ENCODE data around the gene PPP1R14B. TPM values are rescaled to one million over a fixed set of nuclear protein-coding genes. Genes with fewer than 3 reads are reported as not detected.

Gene PPP1R14B
- total and polyA plus RNA-seq, 2 donors = 31.6 to 62.8 TPM

DNA sequence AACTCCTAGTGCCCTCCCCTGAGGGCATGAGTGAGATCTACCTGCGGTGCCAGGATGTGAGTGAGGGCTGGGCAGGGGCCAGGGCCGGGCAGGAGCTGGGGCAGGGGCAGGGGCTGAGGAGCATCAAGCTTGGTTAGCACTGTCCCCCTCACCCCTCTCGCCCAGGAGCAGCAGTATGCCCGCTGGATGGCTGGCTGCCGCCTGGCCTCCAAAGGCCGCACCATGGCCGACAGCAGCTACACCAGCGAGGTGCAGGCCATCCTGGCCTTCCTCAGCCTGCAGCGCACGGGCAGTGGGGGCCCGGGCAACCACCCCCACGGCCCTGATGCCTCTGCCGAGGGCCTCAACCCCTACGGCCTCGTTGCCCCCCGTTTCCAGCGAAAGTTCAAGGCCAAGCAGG lies 26.5 kb downstream of the PPP1R14B start:
- WGBS = 94% methylated on average over 17 of the region's 17 CpGs
- no peaks in the 10 kb centered on the region for H3K4me1 ChIP-seq (ENCODE audit: insufficient read depth)
- H3K36me3 ChIP-seq (ENCODE audit: insufficient read depth) = no peaks in the 10 kb centered on the region
- no peak overlapping the region for H3K27ac ChIP-seq (ENCODE audit: low read depth)
- DNase-seq (ENCODE audit: extremely low spot score) = no peak
- no peak overlapping the region for H3K4me3 ChIP-seq (ENCODE audit: low read depth, low read length)

DNA sequence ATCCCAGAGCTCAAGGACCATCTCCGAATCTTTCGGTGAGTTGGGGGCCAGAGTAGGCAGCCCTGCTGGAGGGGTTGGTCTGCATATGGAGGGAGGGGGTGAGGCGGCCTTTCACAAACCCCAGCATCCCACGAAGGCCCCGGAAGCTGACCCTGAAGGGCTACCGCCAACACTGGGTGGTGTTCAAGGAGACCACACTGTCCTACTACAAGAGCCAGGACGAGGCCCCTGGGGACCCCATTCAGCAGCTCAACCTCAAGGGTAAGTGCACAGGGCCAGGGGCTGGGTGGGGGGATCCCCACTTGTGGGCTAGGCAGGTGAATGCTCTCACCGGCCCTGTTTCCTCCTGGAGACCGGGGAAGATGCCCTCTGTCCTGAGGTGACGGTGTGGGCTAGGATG lies 27.0 kb downstream of the PPP1R14B start:
- Histone ChIP-seq H3K27ac (ENCODE audit: low read depth) (no peak overlapping the region), H3K36me3 (ENCODE audit: insufficient read depth) (no peaks in the 10 kb centered on the region), H3K4me1 (ENCODE audit: insufficient read depth) (no peaks in the 10 kb centered on the region), H3K4me3 (ENCODE audit: low read depth, low read length) (no peak overlapping the region)
- no peak for DNase-seq (ENCODE audit: extremely low spot score)
- 92% methylated on average over 10 of the region's 10 CpGs for WGBS

GRCh38 chr11:64219354-64219684 lies 27.4 kb downstream of the PPP1R14B start:
- Histone ChIP-seq H3K36me3 (ENCODE audit: insufficient read depth) (no peaks in the 10 kb centered on the region), H3K4me1 (ENCODE audit: insufficient read depth) (no peaks in the 10 kb centered on the region), H3K27ac (ENCODE audit: low read depth) (no peak overlapping the region), H3K4me3 (ENCODE audit: low read depth, low read length) (no peak overlapping the region)
- DNase-seq (ENCODE audit: extremely low spot score) = no peak
- WGBS = 90% methylated on average over 7 of the region's 7 CpGs

GRCh38 chr11:64218628-64219353 lies 28.0 kb downstream of the PPP1R14B start:
- no peaks in the 10 kb centered on the region for H3K36me3 ChIP-seq (ENCODE audit: insufficient read depth)
- H3K27ac ChIP-seq (ENCODE audit: low read depth) = no peak overlapping the region
- H3K4me3 ChIP-seq (ENCODE audit: low read depth, low read length) = no peak overlapping the region
- 64% methylated on average over 11 of the region's 11 CpGs for WGBS
- no peaks in the 10 kb centered on the region for H3K4me1 ChIP-seq (ENCODE audit: insufficient read depth)
- no peak for DNase-seq (ENCODE audit: extremely low spot score)

- Histone ChIP-seq H3K4me3 (ENCODE audit: low read depth, low read length) (no peak overlapping the region), H3K27ac (ENCODE audit: low read depth) (no peak overlapping the region), H3K36me3 (ENCODE audit: insufficient read depth) (no peaks in the 10 kb centered on the region), H3K4me1 (ENCODE audit: insufficient read depth) (no peaks in the 10 kb centered on the region)
- DNase-seq (ENCODE audit: extremely low spot score) = no peak
- 93% methylated on average over 6 of the region's 6 CpGs for WGBS
These were observed 29.9 kb downstream of the PPP1R14B start for GRCh38 chr11:64216879-64217278.

- no peak overlapping the region for H3K4me3 ChIP-seq (ENCODE audit: low read depth, low read length)
- no peak overlapping the region for H3K27ac ChIP-seq (ENCODE audit: low read depth)
- H3K36me3 ChIP-seq (ENCODE audit: insufficient read depth) = no peaks in the 10 kb centered on the region
- H3K4me1 ChIP-seq (ENCODE audit: insufficient read depth) = no peaks in the 10 kb centered on the region
- DNase-seq (ENCODE audit: extremely low spot score) = no peak
- WGBS = 85% methylated on average over 30 of the region's 30 CpGs
These were observed 35.4 kb downstream of the PPP1R14B start for GRCh38 chr11:64211181-64211872.

GRCh38 chr11:64210301-64211020 lies 36.3 kb downstream of the PPP1R14B start:
- no peak for DNase-seq (ENCODE audit: extremely low spot score)
- Histone ChIP-seq H3K4me1 (ENCODE audit: insufficient read depth) (no peaks in the 10 kb centered on the region), H3K27ac (ENCODE audit: low read depth) (no peak overlapping the region), H3K36me3 (ENCODE audit: insufficient read depth) (no peaks in the 10 kb centered on the region), H3K4me3 (ENCODE audit: low read depth, low read length) (no peak overlapping the region)
- WGBS = 94% methylated on average over 24 of the region's 24 CpGs

- no peak for DNase-seq (ENCODE audit: extremely low spot score)
- 87% methylated on average over 8 of the region's 8 CpGs for WGBS
- Histone ChIP-seq H3K27ac (ENCODE audit: low read depth) (no peak overlapping the region), H3K4me3 (ENCODE audit: low read depth, low read length) (no peak overlapping the region), H3K4me1 (ENCODE audit: insufficient read depth) (no peaks in the 10 kb centered on the region), H3K36me3 (ENCODE audit: insufficient read depth) (no peaks in the 10 kb centered on the region)
These were observed 37.2 kb downstream of the PPP1R14B start for GRCh38 chr11:64209563-64209843.

DNA sequence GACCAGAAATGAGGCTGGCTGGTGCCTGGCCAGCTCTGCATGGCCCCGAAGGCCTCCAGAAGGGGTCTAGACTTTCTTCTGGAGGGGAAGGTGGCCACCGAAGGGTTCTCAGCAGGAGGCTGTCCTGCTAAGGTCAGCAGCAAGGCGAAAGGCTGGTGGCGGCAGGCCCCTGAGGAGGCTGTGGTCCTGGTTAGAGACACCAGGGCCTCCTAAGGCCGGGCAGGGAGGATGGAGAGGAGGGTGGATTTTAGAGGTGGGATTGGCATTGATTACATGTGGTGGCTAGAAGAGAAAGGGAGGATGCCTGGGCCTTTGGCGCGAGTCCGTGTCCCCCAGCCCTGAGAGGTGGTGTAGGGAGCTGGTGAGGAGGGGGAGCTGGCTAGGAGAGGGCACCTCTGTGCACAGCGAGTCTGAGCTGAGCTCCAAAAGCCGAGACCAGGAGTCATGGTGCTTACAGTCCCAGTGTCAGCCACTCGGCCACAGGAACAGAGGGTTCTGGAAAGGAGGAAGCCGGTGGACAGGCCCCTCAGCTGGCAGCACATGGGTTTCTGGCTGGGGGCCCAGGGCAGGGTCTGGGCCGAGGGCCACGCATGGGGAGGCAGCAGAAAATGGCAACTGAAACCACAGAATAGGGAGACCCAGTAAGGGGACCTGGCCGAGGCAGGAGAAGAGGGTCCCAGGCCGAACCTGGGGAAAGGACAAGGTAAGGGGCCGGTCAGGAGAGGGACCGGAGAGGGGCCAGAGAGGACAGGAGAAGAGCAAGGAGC lies 37.8 kb downstream of the PPP1R14B start:
- Histone ChIP-seq H3K27ac (ENCODE audit: low read depth) (no peak overlapping the region), H3K4me1 (ENCODE audit: insufficient read depth) (no peaks in the 10 kb centered on the region), H3K4me3 (ENCODE audit: low read depth, low read length) (no peak overlapping the region), H3K36me3 (ENCODE audit: insufficient read depth) (no peaks in the 10 kb centered on the region)
- WGBS = 81% methylated on average over 18 of the region's 18 CpGs
- DNase-seq (ENCODE audit: extremely low spot score) = no peak

GRCh38 chr11:64208086-64208795 lies 38.5 kb downstream of the PPP1R14B start:
- H3K4me1 ChIP-seq (ENCODE audit: insufficient read depth) = no peaks in the 10 kb centered on the region
- DNase-seq (ENCODE audit: extremely low spot score) = no peak
- 74% methylated on average over 23 of the region's 23 CpGs for WGBS
- no peaks in the 10 kb centered on the region for H3K36me3 ChIP-seq (ENCODE audit: insufficient read depth)
- peak overlapping the region; percentile 35 for H3K27ac ChIP-seq (ENCODE audit: low read depth)
- no peak overlapping the region for H3K4me3 ChIP-seq (ENCODE audit: low read depth, low read length)

GRCh38 chr11:64207256-64208085 lies 39.3 kb downstream of the PPP1R14B start:
- peak overlapping the region; percentile 54 for H3K27ac ChIP-seq (ENCODE audit: low read depth)
- 49% methylated on average over 30 of the region's 30 CpGs for WGBS
- peak overlapping the region; percentile 21 for H3K4me3 ChIP-seq (ENCODE audit: low read depth, low read length)
- no peak for DNase-seq (ENCODE audit: extremely low spot score)
- H3K4me1 ChIP-seq (ENCODE audit: insufficient read depth) = no peaks in the 10 kb centered on the region
- no peaks in the 10 kb centered on the region for H3K36me3 ChIP-seq (ENCODE audit: insufficient read depth)

DNA sequence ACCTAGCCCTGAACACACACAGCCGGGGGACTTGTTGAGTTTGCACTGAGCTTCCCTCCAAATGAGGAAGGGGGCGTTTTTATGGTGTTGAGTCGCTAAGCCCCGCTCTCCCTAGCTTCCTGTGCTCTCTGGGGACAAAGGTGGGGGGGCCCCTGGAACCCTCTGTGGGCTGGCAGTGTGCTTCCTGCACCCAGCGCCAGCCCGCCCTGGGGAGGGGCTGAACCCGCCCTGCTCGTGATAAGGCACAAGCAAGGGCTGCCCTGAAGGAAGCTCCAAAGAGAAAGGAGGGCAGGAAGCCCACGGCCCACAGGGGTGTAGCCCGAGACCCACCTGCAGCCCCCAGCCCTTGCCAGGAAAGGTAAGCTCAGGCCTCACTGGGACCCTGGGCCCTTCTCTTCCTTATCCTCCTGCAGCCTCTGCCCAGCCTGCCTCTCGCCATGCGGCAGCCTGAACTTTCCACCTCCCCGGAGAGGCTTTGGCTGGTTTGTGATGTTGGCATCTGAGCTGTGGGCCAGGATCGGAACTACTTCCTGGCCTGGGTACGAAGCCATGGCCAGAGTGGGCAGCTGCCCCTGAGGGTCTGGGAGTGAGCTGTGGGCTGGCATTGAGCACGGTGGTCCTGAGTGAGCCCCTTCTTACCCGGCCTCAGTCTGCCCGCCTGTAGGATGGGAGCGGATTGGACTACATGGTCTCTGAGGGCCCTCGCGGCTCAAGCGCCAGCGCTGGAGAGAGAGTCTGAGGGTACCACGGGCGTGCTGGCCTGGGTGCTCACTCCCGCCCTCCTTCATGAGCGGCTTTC lies 40.1 kb downstream of the PPP1R14B start, which contains the start of gene FERMT3:
Gene FERMT3 (plus strand): TSS at position 265 of the 799 bp plus-strand sequence. CDS start 644 bp downstream, outside the sequence.
- 77% methylated on average over 27 of the region's 27 CpGs for WGBS
- Histone ChIP-seq H3K4me3 (ENCODE audit: low read depth, low read length) (peak within 1 kb of the TSS; percentile 21), H3K4me1 (ENCODE audit: insufficient read depth) (no peaks in the 10 kb centered on the region), H3K36me3 (ENCODE audit: insufficient read depth) (no peaks in the 10 kb centered on the region), H3K27ac (ENCODE audit: low read depth) (peak within 1 kb of the TSS; percentile 54)
- DNase-seq (ENCODE audit: extremely low spot score) = no peak

Measured in urinary bladder (tissue), 4 donors.